Neural cell (in vitro differentiated cells): ENCODE measurements around the gene AOC2. TPM values are rescaled to one million over a fixed set of nuclear protein-coding genes. Genes with fewer than 3 reads are reported as not detected.
"Not testable (repeated sequence)": the region's sequence is repeated elsewhere in the genome, so short reads cannot be mapped to it uniquely, and the experiment has no call there.

Experiments
- H2AFZ ChIP-seq: fragments of 200-600, 300-800 bp; sonication (generic), shearing (Covaris generic); 2 replicates; pipeline ENCODE4 v1.6.0; 2014; ENCODE audit warnings: low read depth, mild to moderate bottlenecking, antibody characterized with exemption, low read length, moderate library complexity
- H3F3A ChIP-seq: fragments of 200-600 bp; shearing (Covaris generic); 2 replicates; pipeline ENCODE4 v1.6.1; 2016; ENCODE audit warnings: mild to moderate bottlenecking, moderate library complexity, mixed read lengths, antibody characterized with exemption, low read length; ENCODE audit not compliant: insufficient read depth, poor library complexity, severe bottlenecking
- H3K27ac ChIP-seq: fragments of 200-600, 300-800 bp; sonication (generic), shearing (Covaris generic); 2 replicates; pipeline ENCODE4 v1.5.1; 2014; ENCODE audit warnings: mild to moderate bottlenecking, low read length, moderate library complexity
- H3K27me3 ChIP-seq: fragments of 300-800, 200-600 bp; sonication (generic), shearing (Covaris generic); 2 replicates; pipeline ENCODE4 v1.6.0; 2014; ENCODE audit warnings: mild to moderate bottlenecking, low read depth, low read length, moderate library complexity; ENCODE audit not compliant: insufficient read depth
- H3K36me3 ChIP-seq: fragments of 300-800, 200-600 bp; sonication (generic), shearing (Covaris generic); 2 replicates; pipeline ENCODE4 v1.5.1; 2014; ENCODE audit warnings: mild to moderate bottlenecking, antibody characterized with exemption, low read length, moderate library complexity; ENCODE audit not compliant: insufficient read depth
- H3K4me2 ChIP-seq: fragments of 300-800, 200-600 bp; sonication (generic), shearing (Covaris generic); 2 replicates; pipeline ENCODE4 v1.6.0; 2014; ENCODE audit warnings: mild to moderate bottlenecking, low read length
- H3K4me3 ChIP-seq: fragments of 300-800, 200-600 bp; sonication (generic), shearing (Covaris generic); 2 replicates; pipeline ENCODE4 v1.5.1; 2014; ENCODE audit warnings: mild to moderate bottlenecking, low read length, moderate library complexity
- H3K79me2 ChIP-seq: fragments of 200-600 bp; shearing (Covaris generic); replicated peaks from 2 replicates; pipeline ENCODE4 v1.6.0; 2014; ENCODE audit warnings: mild to moderate bottlenecking, low read length, moderate library complexity; ENCODE audit not compliant: insufficient read depth
- H3K9ac ChIP-seq: fragments of 300-800, 200-600 bp; sonication (generic), shearing (Covaris generic); 2 replicates; pipeline ENCODE4 v1.6.1; 2016; ENCODE audit warnings: mild to moderate bottlenecking, low read length, mixed read lengths
- H3K9me2 ChIP-seq: fragments of 200-600 bp; shearing (Covaris generic); 2 replicates; pipeline ENCODE4 v1.6.1; 2016; ENCODE audit warnings: mild to moderate bottlenecking, low read length, mixed read lengths; ENCODE audit not compliant: insufficient read depth
- H3K9me3 ChIP-seq: fragments of 200-600, 300-800 bp; sonication (generic), shearing (Covaris generic); 2 replicates; pipeline ENCODE4 v1.6.1; 2016; ENCODE audit warnings: mild to moderate bottlenecking, mixed run types, low read length, moderate library complexity, mixed read lengths
- H4K20me1 ChIP-seq: fragments of 200-600 bp; shearing (Covaris generic); 2 replicates; pipeline ENCODE4 v1.6.1; 2016; ENCODE audit warnings: mild to moderate bottlenecking, mixed run types; ENCODE audit not compliant: insufficient read depth
- EP300 ChIP-seq: fragments of 450-650 bp; conservative IDR thresholded peaks from 2 replicates; pipeline ENCODE4 v1.6.1; 2014; ENCODE audit warnings: antibody characterized with exemption, mild to moderate bottlenecking, moderate library complexity; ENCODE audit not compliant: poor library complexity, severe bottlenecking
- EZH2 ChIP-seq: fragments of 200-600, 300-800 bp; shearing (Covaris generic), sonication (generic); IDR thresholded peaks from 2 replicates; pipeline ENCODE4 v1.6.1; 2014; ENCODE audit warnings: antibody characterized with exemption, low read length, borderline replicate concordance, mild to moderate bottlenecking; ENCODE audit not compliant: insufficient read depth, poor library complexity, severe bottlenecking
- MXI1 ChIP-seq: fragments of 450-650 bp; conservative IDR thresholded peaks from 2 replicates; pipeline ENCODE4 v1.6.1; 2014; ENCODE audit warnings: antibody characterized with exemption, mild to moderate bottlenecking; ENCODE audit not compliant: poor library complexity, severe bottlenecking
- POLR2AphosphoS5 ChIP-seq: IDR thresholded peaks from 2 replicates; pipeline ENCODE4 v1.6.1; 2012
- RAD21 ChIP-seq: fragments of 450-650 bp; conservative IDR thresholded peaks from 2 replicates; pipeline ENCODE4 v1.6.1; 2014; ENCODE audit warnings: antibody characterized with exemption, mild to moderate bottlenecking, moderate library complexity
- SMC3 ChIP-seq: fragments of 450-650 bp; conservative IDR thresholded peaks from 2 replicates; pipeline ENCODE4 v1.6.1; 2014; ENCODE audit warnings: antibody characterized with exemption, mild to moderate bottlenecking, moderate library complexity; ENCODE audit not compliant: poor library complexity
- TAF1 ChIP-seq: IDR thresholded peaks from 2 replicates; pipeline ENCODE4 v1.6.1; 2012; ENCODE audit warnings: low read depth
- polyA plus RNA-seq: library from polyadenylated mRNA; depleted of rRNA; stranded (reverse); fragments of >200 nt; gene quantifications from 2 replicates; pipeline ENCODE4 v1.2.3, GENCODE V29; 2014
- TF ChIP-seq, protein P1 (sequence below): fragments of 450-650 bp; IDR thresholded peaks from 2 replicates; pipeline ENCODE4 v1.5.1; 2014; ENCODE audit warnings: antibody characterized with exemption, mild to moderate bottlenecking, moderate library complexity; ENCODE audit not compliant: poor library complexity, severe bottlenecking
- TF ChIP-seq, protein P2 (sequence below): IDR thresholded peaks from 2 replicates; pipeline ENCODE4 v1.6.1; 2012; ENCODE audit warnings: borderline replicate concordance

Gene AOC2
- polyA plus RNA-seq, 1 donor from 2014 or later = 2.8 TPM

GRCh38 chr17:42853968-42854790 lies 9.8 kb downstream of the AOC2 start:
- no peaks in the 10 kb centered on the region for H3K9me3 ChIP-seq

DNA sequence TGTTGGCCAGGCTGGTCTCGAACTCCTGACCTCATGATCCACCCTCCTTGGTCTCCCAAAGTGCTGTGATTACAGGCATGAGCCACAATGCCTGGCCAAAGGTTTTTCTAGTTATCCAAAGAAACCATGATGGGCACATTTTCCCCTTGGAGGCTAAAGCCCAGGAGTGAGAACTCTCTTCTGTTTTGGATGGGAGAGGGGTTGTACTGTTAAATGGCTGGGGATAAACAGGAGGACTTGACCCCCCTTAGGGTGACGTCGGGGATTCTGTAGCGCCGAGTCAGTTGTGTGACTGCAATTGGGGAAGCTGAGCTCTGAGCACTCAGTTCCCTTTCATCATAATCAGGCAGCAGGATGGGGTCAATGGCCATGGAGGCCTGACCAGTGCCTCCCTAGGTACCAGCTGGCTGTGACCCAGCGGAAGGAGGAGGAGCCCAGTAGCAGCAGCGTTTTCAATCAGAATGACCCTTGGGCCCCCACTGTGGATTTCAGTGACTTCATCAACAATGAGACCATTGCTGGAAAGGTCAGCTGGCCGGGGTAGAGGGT lies 10.7 kb downstream of the AOC2 start:
- H4K20me1 ChIP-seq = no peaks in the 10 kb centered on the region
- no peaks in the 10 kb centered on the region for H3F3A ChIP-seq
- no peaks in the 10 kb centered on the region for H3K79me2 ChIP-seq
- H3K27ac ChIP-seq = no peak overlapping the region
- H2AFZ ChIP-seq = no peak overlapping the region
- no peaks in the 10 kb centered on the region for H3K9me3 ChIP-seq
- no peaks in the 10 kb centered on the region for H3K27me3 ChIP-seq
- no peak overlapping the region for H3K4me2 ChIP-seq
- no peak overlapping the region for H3K9ac ChIP-seq
- no peaks in the 10 kb centered on the region for H3K9me2 ChIP-seq
- no peak overlapping the region for H3K4me3 ChIP-seq
- H3K36me3 ChIP-seq = no peaks in the 10 kb centered on the region
- TF ChIP-seq POLR2AphosphoS5 = no peak
- no peak for TF ChIP-seq EP300
- TF ChIP-seq, protein P1, sequence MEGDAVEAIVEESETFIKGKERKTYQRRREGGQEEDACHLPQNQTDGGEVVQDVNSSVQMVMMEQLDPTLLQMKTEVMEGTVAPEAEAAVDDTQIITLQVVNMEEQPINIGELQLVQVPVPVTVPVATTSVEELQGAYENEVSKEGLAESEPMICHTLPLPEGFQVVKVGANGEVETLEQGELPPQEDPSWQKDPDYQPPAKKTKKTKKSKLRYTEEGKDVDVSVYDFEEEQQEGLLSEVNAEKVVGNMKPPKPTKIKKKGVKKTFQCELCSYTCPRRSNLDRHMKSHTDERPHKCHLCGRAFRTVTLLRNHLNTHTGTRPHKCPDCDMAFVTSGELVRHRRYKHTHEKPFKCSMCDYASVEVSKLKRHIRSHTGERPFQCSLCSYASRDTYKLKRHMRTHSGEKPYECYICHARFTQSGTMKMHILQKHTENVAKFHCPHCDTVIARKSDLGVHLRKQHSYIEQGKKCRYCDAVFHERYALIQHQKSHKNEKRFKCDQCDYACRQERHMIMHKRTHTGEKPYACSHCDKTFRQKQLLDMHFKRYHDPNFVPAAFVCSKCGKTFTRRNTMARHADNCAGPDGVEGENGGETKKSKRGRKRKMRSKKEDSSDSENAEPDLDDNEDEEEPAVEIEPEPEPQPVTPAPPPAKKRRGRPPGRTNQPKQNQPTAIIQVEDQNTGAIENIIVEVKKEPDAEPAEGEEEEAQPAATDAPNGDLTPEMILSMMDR = no peak
- TF ChIP-seq, protein P2, sequence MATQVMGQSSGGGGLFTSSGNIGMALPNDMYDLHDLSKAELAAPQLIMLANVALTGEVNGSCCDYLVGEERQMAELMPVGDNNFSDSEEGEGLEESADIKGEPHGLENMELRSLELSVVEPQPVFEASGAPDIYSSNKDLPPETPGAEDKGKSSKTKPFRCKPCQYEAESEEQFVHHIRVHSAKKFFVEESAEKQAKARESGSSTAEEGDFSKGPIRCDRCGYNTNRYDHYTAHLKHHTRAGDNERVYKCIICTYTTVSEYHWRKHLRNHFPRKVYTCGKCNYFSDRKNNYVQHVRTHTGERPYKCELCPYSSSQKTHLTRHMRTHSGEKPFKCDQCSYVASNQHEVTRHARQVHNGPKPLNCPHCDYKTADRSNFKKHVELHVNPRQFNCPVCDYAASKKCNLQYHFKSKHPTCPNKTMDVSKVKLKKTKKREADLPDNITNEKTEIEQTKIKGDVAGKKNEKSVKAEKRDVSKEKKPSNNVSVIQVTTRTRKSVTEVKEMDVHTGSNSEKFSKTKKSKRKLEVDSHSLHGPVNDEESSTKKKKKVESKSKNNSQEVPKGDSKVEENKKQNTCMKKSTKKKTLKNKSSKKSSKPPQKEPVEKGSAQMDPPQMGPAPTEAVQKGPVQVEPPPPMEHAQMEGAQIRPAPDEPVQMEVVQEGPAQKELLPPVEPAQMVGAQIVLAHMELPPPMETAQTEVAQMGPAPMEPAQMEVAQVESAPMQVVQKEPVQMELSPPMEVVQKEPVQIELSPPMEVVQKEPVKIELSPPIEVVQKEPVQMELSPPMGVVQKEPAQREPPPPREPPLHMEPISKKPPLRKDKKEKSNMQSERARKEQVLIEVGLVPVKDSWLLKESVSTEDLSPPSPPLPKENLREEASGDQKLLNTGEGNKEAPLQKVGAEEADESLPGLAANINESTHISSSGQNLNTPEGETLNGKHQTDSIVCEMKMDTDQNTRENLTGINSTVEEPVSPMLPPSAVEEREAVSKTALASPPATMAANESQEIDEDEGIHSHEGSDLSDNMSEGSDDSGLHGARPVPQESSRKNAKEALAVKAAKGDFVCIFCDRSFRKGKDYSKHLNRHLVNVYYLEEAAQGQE = no peak
- TF ChIP-seq EZH2 = no peak
- no peak for TF ChIP-seq TAF1

More at GRCh38 chr17:42853968-42854790, 9.8 kb downstream of the AOC2 start:
- TF ChIP-seq, protein P2 = no peak
- TF ChIP-seq SMC3 = no peak
- TF ChIP-seq POLR2AphosphoS5 = no peak
- no peak for TF ChIP-seq RAD21
- no peak for TF ChIP-seq MXI1
- no peak for TF ChIP-seq TAF1
- no peak for TF ChIP-seq EZH2
- TF ChIP-seq, protein P1 = no peak
- no peak for TF ChIP-seq EP300
- Histone ChIP-seq H4K20me1 (no peaks in the 10 kb centered on the region), H3K9me2 (no peaks in the 10 kb centered on the region), H3K79me2 (no peaks in the 10 kb centered on the region), H2AFZ (no peak overlapping the region), H3K4me2 (no peak overlapping the region), H3K9ac (no peak overlapping the region), H3K27ac (no peak overlapping the region), H3K4me3 (no peak overlapping the region), H3K36me3 (no peaks in the 10 kb centered on the region), H3F3A (no peaks in the 10 kb centered on the region), H3K27me3 (no peaks in the 10 kb centered on the region)

DNA sequence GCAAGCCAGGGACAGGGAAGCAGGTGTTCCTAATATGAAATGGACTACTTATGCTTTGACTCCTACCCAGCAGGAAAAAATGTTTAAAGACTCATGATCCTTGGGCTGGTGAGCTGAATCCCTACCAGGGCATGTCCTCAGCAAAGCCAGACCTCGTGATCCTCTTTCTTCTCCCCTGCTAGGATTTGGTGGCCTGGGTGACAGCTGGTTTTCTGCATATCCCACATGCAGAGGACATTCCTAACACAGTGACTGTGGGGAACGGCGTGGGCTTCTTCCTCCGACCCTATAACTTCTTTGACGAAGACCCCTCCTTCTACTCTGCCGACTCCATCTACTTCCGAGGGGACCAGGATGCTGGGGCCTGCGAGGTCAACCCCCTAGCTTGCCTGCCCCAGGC lies 11.7 kb downstream of the AOC2 start:
- not testable (repeated sequence) for H3K27me3 ChIP-seq, H3K36me3 ChIP-seq, H3K9me2 ChIP-seq, H3K9me3 ChIP-seq, H4K20me1 ChIP-seq, H2AFZ ChIP-seq, H3K27ac ChIP-seq, H3K4me2 ChIP-seq, H3K9ac ChIP-seq, H3F3A ChIP-seq, H3K79me2 ChIP-seq, H3K4me3 ChIP-seq
